Astrocyte of the cerebellum (primary cell): ENCODE results near the gene MRPL27.

Experiments
- DNase-seq: peaks from one replicate; pipeline ENCODE4 v3.0.0-alpha.2; 2011; ENCODE audit warnings: low read depth
- H3K4me3 ChIP-seq: 2 replicates; pipeline ENCODE4 v1.5.1; 2011; ENCODE audit warnings: mild to moderate bottlenecking, low read depth, low read length, moderate library complexity
- CTCF ChIP-seq: IDR thresholded peaks from 2 replicates; pipeline ENCODE4 v1.5.1; 2012; ENCODE audit warnings: low read length, low read depth, moderate library complexity, mild to moderate bottlenecking; ENCODE audit errors: missing control alignments
- in situ Hi-C: cut with HindIII; loops from 2 replicates; pipeline ENCODE4 v1.10.0; 2017; ENCODE audit warnings: low sequenced_read_pairs

The MRPL27 gene

GRCh38 chr17:50365649-50366393 is 7.2 kb downstream of the MRPL27 start:
- no peak for TF ChIP-seq CTCF
- no peak for DNase-seq
- no peak overlapping the region for H3K4me3 ChIP-seq
- in situ Hi-C loops = no loop called here

DNA sequence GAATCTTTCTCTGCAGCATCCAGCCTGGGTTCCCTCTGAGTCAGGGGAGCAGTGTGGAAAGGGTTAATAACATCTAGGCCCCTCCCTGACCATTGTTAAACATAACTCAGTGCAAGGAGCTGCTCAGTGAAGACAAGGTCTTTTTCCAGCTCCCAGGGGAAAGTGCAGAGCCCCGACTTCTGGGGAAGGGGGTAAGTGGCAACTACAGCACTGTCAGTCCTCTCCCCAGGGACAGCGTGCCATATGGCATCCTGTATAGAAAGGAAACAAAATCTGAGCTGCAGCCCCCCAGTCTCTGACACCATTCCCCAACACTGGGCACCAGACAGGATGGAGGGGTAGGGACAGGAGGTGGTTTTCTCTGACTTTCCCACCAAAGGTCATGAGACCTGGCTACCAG is 7.8 kb downstream of the MRPL27 start:
- in situ Hi-C loops = no loop called here
- no peak for TF ChIP-seq CTCF
- DNase-seq = no peak

DNA sequence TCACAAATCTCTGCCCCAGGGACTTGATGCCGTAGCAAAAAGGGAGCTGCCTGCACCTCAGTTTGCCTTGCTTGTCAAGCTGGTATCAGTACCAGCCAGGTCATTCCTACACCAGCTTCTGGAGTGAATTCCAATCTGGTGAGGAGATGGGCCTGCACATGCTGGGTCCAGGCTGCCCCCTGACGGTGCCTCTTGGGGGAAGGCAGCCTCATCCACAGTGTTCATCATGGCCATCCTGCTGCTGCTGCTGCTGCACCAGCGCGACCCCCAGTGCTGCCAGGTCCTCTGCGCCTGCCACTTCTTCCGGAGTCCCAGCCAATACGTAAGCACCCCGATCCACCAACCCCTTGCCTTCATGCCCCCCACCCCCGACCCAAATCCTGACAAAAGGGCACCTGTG is 8.3 kb downstream of the MRPL27 start:
- in situ Hi-C loops = no loop called here
- peak; percentile 14 for TF ChIP-seq CTCF
- no peak overlapping the region for H3K4me3 ChIP-seq
- DNase-seq = no peak

More for the DNA sequence above, 7.8 kb downstream of the MRPL27 start:
- H3K4me3 ChIP-seq = no peak overlapping the region

DNA sequence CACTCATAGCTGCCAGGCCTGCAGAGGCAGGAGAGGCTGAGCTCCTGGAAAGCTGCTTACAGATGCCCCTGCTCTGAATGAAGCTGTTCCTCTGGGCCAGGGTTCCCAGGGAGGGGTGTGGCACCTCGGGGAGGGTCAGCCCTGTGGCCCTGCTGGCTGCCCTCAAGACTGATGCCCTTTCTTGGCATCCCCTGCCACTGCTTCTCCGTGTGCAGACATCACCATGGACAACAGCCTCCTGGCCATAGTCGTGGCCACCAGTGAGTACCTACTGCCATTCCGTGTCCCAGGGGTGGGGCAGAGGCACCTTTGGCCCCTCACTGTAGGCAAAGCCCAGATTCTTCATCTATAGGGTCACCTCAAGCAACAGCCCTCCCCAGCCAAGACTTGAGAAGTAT is 8.9 kb downstream of the MRPL27 start:
- no peak overlapping the region for H3K4me3 ChIP-seq
- TF ChIP-seq CTCF = no peak
- in situ Hi-C loops = no loop called here
- no peak for DNase-seq

- no peak overlapping the region for H3K4me3 ChIP-seq
- peak; percentile 55 for DNase-seq
- no peak for TF ChIP-seq CTCF
- in situ Hi-C loops = no loop called here
Observed at GRCh38 chr17:50363217-50364060, 9.5 kb downstream of the MRPL27 start.

GRCh38 chr17:50362661-50363060 is 10.3 kb downstream of the MRPL27 start:
- H3K4me3 ChIP-seq = no peak overlapping the region
- in situ Hi-C loops = no loop called here
- no peak for TF ChIP-seq CTCF
- no peak for DNase-seq
